Activated naive CD4-positive, alpha-beta T cell treated with anti-CD3 and anti-CD28 coated beads for 36 hours (primary cell): ENCODE results near the gene KCNIP2. TPM values are rescaled to one million over a fixed set of nuclear protein-coding genes. Genes with fewer than 3 reads are reported as not detected.

Source experiments
- CTCF ChIA-PET: fragments of 350-600 bp; sonication (Branson Sonifier 250); formaldehyde crosslinking; loops from one replicate; lab custom pipeline; 2021; ENCODE audit warnings: antibody characterized with exemption; lab: Charles Lee
- DNase-seq: peaks from one replicate; pipeline ENCODE4 v3.0.0-alpha.2; 2020
- H3K27ac Mint-ChIP-seq: one replicate; pipeline ENCODE4 v1.8.0; 2021; ENCODE audit warnings: mild to moderate bottlenecking, mixed read lengths
- H3K27me3 Mint-ChIP-seq: one replicate; pipeline ENCODE4 v1.8.0; 2021; ENCODE audit warnings: low read depth, mixed read lengths
- H3K36me3 Mint-ChIP-seq: one replicate; pipeline ENCODE4 v1.8.0; 2021; ENCODE audit warnings: low read depth, mixed read lengths
- H3K4me1 Mint-ChIP-seq: one replicate; pipeline ENCODE4 v1.8.0; 2021; ENCODE audit warnings: low read depth, mixed read lengths
- H3K4me3 Mint-ChIP-seq: one replicate; pipeline ENCODE4 v1.8.0; 2021; ENCODE audit warnings: mild to moderate bottlenecking, moderate library complexity, mixed read lengths
- H3K9me3 Mint-ChIP-seq: one replicate; pipeline ENCODE4 v1.8.0; 2021; ENCODE audit warnings: mixed read lengths
- intact Hi-C: fragments of 100-400 bp; cut with micrococcal nuclease; formaldehyde crosslinking; loops from one replicate; pipeline ENCODE4 v1.15.1; 2023
- total RNA-seq, 2 experiments: library from RNA; stranded (reverse); gene quantifications; one replicate each; pipeline ENCODE4 v1.2.3, GENCODE V29; 2021

The KCNIP2 gene
- total RNA-seq, 2 experiments from 2014 or later = 0.69 to 0.79 TPM

DNA sequence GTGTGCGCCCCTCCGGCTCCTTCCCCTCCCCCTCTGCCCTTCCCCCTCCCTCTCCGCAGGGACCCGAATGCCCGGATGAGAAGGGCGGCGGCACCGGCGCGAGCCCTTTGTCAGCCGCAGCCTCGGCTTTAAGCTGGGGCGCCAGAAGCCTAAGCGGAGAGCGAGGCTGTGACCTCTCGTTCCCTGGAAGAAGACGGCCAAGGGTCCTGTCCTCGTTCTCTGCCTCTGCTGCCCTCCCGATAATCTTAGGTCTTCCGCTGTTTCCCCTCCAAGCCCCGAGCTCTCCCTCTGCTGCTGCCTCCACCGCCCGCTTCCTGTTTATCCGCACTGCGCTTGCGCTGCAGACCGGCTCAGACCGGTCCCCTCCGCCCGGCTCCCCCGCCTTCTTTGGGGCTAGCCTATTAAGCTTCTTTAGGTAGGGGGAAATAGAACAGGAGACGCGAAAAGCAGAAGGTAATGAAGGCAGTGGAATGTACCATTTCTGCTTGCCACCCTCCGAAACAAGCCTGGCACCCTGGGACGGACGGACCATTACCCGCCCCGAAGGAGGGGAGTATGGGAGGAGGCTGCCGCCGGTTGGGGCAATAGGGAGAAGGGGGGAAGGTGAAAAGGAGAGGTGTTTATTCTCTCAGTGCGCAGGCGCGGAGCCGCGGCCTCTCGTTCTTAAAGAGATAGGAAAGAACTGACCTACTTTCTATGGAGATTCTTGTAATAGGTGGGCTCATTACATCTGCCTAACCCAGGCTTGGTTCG, 25.3 kb downstream of the KCNIP2 start, which contains the start of gene OGA:
Gene OGA, minus strand, starts transcription at position 326 of the 753 bp plus-strand sequence. CDS start 422 bp downstream, outside the sequence.
- peaks cover 40% of the 10 kb centered on the region for H3K4me1 Mint-ChIP-seq
- no peaks in the 10 kb centered on the region for H3K27me3 Mint-ChIP-seq
- H3K9me3 Mint-ChIP-seq = no peaks in the 10 kb centered on the region
- CTCF ChIA-PET = interaction anchor here (0.6 to 8.8 kb wide), 10 partner anchors 16 to 192 kb away, joined by 3 to 46 read pairs (median 5); no protein-coding TSS in a partner anchor
- intact Hi-C loops = loop anchor here (1.0 to 5.0 kb wide), 14 partner anchors 12 to 925 kb away; partner anchors contain the start of genes ACTR1A, ARMH3, BTRC and FBXL15
- H3K36me3 Mint-ChIP-seq = peaks cover 13% of the 10 kb centered on the region
- peak within 1 kb of the TSS; percentile 93 for H3K27ac Mint-ChIP-seq
- peak; percentile 99 for DNase-seq
- H3K4me3 Mint-ChIP-seq = peak within 1 kb of the TSS; percentile 92

DNA sequence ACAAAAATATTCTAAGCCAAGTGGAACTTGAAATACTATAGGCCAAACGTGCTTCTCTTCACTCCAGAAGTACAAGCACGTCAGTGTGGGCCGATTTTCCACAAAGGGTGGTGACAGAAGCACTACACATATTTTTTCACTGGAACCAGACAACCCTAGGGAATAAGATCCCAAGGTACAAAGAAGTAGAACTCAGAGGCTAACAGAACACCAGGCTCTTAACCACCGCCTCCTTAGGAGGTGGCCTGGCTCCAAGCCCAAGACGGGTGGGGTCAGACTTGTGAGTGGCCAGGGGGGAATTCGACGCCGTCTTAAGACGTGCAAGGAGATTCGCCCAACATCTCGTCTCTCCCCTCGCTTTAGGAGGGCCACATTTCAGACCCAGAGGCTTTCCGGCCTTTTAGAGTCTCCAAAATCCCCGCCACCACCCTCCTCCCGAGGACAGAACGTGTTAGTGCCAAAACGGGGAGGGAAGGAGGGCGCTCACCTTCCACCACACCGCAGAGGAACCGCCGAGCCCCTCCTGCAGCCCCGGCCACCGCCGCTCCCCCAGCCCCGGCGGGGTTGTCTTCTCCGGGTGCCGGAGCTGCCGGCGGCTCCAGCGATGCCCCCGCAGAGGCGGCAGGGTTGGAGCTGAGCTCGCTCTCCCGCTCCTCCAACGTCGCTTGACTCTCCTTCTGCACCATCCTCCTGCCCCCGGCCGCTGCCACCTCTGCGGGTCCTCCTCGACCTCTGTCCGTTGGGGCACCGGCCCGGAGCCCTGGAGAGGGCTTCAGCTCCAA, 26.1 kb downstream of the KCNIP2 start:
- H3K4me3 Mint-ChIP-seq = peak overlapping the region; percentile 92
- intact Hi-C loops = loop anchor here (1.0 to 5.0 kb wide), 14 partner anchors 13 to 926 kb away; partner anchors contain the start of genes ACTR1A, ARMH3, BTRC and FBXL15
- peaks cover 45% of the 10 kb centered on the region for H3K4me1 Mint-ChIP-seq
- peaks cover 14% of the 10 kb centered on the region for H3K36me3 Mint-ChIP-seq
- CTCF ChIA-PET = interaction anchor here (0.6 to 8.8 kb wide), 7 partner anchors 10 to 187 kb away, joined by 3 to 46 read pairs (median 4); no protein-coding TSS in a partner anchor
- H3K27me3 Mint-ChIP-seq = no peaks in the 10 kb centered on the region
- no peaks in the 10 kb centered on the region for H3K9me3 Mint-ChIP-seq
- DNase-seq = peak; percentile 58
- H3K27ac Mint-ChIP-seq = peak overlapping the region; percentile 93

DNA sequence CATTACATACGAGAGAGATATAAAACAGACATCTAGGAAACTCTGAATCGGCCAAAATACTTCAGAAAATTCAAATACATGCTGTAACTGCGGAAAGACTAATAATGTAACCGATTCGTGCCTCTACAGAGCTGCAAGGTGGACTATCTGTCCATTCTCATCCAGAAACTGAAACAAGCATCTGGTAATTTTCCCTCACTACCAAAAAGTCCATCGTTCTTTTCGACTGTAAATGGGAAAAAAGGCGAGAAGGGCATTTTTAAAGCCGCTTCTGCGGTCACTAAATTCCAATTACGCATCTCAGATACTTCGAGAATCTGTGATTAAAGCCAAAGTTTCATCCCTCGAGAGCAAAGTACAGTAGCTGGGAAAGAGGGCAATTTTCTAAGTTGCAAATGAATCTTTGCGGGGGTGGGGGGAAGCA, 26.7 kb downstream of the KCNIP2 start:
- CTCF ChIA-PET = interaction anchor here (0.7 to 8.8 kb wide), 5 partner anchors 11 to 36 kb away, joined by 3 to 46 read pairs (median 4); no protein-coding TSS in a partner anchor
- intact Hi-C loops = loop anchor here (1.0 to 5.0 kb wide), 2 partner anchors 114 to 605 kb away; partner anchors contain the start of gene FBXL15
- peak overlapping the region; percentile 93 for H3K27ac Mint-ChIP-seq
- H3K9me3 Mint-ChIP-seq = no peaks in the 10 kb centered on the region
- peaks cover 13% of the 10 kb centered on the region for H3K36me3 Mint-ChIP-seq
- peaks cover 47% of the 10 kb centered on the region for H3K4me1 Mint-ChIP-seq
- no peaks in the 10 kb centered on the region for H3K27me3 Mint-ChIP-seq
- H3K4me3 Mint-ChIP-seq = peak overlapping the region; percentile 92
- no peak for DNase-seq

DNA sequence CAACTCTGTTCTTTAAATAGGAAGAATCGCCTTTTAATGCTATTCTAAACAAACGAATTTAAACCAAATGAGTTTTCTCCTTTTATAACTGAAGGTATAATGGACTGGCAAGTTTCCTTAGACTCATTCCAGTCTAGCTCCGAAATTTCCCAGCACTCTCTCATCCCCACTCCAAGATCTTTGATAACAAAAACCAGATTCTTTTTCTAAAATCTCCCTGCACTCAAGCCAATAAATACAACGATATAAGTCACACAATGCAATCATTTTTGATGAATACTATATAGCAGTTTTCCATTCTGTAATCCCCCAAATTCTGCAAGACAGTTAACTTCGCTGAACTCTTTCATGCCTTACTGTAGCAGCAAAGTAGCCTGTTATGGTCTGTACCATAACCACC, 27.2 kb downstream of the KCNIP2 start:
- peaks cover 49% of the 10 kb centered on the region for H3K4me1 Mint-ChIP-seq
- CTCF ChIA-PET = interaction anchor here (0.6 to 8.8 kb wide), 4 partner anchors 19 to 513 kb away, joined by 3 to 46 read pairs (median 4); no protein-coding TSS in a partner anchor
- intact Hi-C loops = loop anchor here (1.0 to 5.0 kb wide), 2 partner anchors 113 to 606 kb away; partner anchors contain the start of gene FBXL15
- no peak for DNase-seq
- no peaks in the 10 kb centered on the region for H3K9me3 Mint-ChIP-seq
- H3K27ac Mint-ChIP-seq = peak overlapping the region; percentile 67
- peak overlapping the region; percentile 92 for H3K4me3 Mint-ChIP-seq
- peaks cover 14% of the 10 kb centered on the region for H3K36me3 Mint-ChIP-seq
- H3K27me3 Mint-ChIP-seq = no peaks in the 10 kb centered on the region

DNA sequence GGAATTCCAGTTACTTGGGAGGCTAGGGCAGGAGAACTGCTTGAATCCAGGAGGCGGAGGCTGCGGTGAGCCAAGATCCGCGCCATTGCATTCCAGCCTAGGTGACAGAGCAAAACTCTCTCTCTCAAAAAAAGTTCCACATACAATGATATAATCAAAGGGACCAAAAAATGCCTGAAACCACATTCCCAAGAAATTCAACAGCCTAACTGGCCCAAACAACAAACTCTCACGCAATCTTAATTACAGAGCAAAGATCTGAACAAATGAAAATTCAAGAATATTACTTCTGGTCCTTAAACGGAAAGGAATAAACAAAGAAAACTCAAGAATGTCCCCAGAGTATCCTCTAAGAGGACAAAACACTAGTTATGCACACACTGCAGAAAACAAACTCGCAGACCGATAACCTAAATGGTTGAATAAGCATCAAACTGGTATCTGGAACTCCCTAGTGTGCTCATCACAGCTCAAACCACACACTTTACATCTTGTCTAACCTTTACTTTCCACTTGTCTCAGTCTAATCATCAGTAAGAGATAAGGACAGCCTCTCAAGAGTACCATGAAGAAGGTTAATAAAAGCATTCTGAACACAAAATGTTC, 29.0 kb downstream of the KCNIP2 start:
- CTCF ChIA-PET = interaction anchor here (0.6 to 8.8 kb wide), 4 partner anchors 18 to 1281 kb away, joined by 4 to 46 read pairs (median 5); no protein-coding TSS in a partner anchor
- H3K4me1 Mint-ChIP-seq = peaks cover 51% of the 10 kb centered on the region
- intact Hi-C loops = loop anchor here (2.0 to 5.0 kb wide), 2 partner anchors 14 to 608 kb away; partner anchors contain the start of gene FBXL15
- H3K4me3 Mint-ChIP-seq = peak overlapping the region; percentile 92
- no peaks in the 10 kb centered on the region for H3K9me3 Mint-ChIP-seq
- no peak for DNase-seq
- no peaks in the 10 kb centered on the region for H3K27me3 Mint-ChIP-seq
- H3K27ac Mint-ChIP-seq = peak overlapping the region; percentile 71
- H3K36me3 Mint-ChIP-seq = peaks cover 22% of the 10 kb centered on the region

DNA sequence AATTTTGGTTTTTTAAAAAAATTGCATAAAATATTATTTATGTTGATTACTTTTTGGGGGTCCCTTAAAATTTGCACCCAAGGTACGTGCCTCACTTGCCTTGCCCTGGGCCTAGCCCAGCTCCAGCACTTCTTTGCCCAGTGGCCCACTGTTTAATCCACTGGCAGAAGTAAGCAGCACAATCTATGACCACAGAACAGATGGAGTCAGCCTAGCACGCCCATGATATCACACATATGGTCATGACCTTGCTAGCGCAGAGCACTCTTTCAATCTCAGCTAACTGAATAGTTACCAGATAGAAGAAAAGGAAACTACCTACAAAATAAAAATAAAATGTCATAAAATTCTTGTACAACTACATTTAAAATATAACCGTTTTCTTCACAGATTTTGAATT, 31.0 kb downstream of the KCNIP2 start:
- H3K9me3 Mint-ChIP-seq = no peaks in the 10 kb centered on the region
- H3K27ac Mint-ChIP-seq = peak overlapping the region; percentile 4
- peaks cover 52% of the 10 kb centered on the region for H3K4me1 Mint-ChIP-seq
- peaks cover 24% of the 10 kb centered on the region for H3K36me3 Mint-ChIP-seq
- CTCF ChIA-PET = interaction anchor here (1.0 to 1.4 kb wide), 3 partner anchors 16 to 31 kb away, joined by 3 read pairs; partner anchors contain the start of gene KCNIP2
- intact Hi-C loops = no loop called here
- DNase-seq = no peak
- H3K4me3 Mint-ChIP-seq = no peak overlapping the region
- no peaks in the 10 kb centered on the region for H3K27me3 Mint-ChIP-seq

DNA sequence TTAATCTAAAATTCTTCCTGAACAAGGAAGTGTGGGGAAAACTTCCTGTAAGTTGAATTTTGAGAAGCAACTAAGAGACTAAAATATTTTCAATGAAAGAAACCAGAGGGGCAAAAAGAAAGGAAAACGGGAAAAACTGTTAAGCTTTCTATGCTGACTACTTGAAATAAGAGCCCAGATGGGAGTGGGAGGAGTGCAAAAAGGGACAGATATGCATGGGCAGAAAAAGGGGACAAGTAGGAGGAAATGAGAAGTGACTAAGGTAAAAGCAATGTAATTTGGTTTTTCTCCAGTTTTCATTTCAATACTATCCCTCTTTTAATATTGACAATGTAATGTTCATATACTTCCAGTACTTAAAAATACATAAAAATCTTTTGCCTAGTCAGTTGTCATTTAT, 36.4 kb downstream of the KCNIP2 start:
- peaks cover 30% of the 10 kb centered on the region for H3K36me3 Mint-ChIP-seq
- H3K4me1 Mint-ChIP-seq = peaks cover 32% of the 10 kb centered on the region

DNA sequence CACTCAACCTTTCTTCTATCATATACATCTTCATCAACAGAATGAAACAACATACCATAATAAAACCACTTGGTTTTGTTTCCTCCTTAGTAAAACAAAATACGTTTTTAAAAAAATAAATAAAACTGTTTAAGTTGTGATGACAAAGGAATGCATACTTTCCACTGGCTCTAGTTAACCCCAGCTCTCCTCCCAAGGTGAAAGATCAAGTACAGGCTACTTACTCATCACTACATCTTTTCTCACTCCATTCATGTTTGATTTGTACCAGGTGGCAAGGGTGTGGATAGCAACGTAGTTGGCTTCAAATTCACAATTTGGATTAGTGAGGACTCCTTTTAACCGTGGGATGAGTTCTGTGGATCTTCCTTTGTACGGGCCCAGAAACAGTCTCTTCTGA, 40.1 kb downstream of the KCNIP2 start:
- CTCF ChIA-PET = interaction anchor here (1.2 kb wide), 1 partner anchor 19 kb away, joined by 3 read pairs; no protein-coding TSS in a partner anchor
- peaks cover 20% of the 10 kb centered on the region for H3K4me1 Mint-ChIP-seq
- intact Hi-C loops = no loop called here
- no peak overlapping the region for H3K4me3 Mint-ChIP-seq
- H3K27me3 Mint-ChIP-seq = no peaks in the 10 kb centered on the region
- no peak for DNase-seq
- no peak overlapping the region for H3K27ac Mint-ChIP-seq
- H3K36me3 Mint-ChIP-seq = peaks cover 39% of the 10 kb centered on the region
- H3K9me3 Mint-ChIP-seq = no peaks in the 10 kb centered on the region

More for the DNA sequence above, 36.4 kb downstream of the KCNIP2 start:
- H3K27me3 Mint-ChIP-seq = no peaks in the 10 kb centered on the region
- CTCF ChIA-PET = no interaction called here
- peak overlapping the region; percentile 5 for H3K27ac Mint-ChIP-seq
- DNase-seq = no peak
- intact Hi-C loops = no loop called here
- H3K4me3 Mint-ChIP-seq = no peak overlapping the region
- no peaks in the 10 kb centered on the region for H3K9me3 Mint-ChIP-seq

DNA sequence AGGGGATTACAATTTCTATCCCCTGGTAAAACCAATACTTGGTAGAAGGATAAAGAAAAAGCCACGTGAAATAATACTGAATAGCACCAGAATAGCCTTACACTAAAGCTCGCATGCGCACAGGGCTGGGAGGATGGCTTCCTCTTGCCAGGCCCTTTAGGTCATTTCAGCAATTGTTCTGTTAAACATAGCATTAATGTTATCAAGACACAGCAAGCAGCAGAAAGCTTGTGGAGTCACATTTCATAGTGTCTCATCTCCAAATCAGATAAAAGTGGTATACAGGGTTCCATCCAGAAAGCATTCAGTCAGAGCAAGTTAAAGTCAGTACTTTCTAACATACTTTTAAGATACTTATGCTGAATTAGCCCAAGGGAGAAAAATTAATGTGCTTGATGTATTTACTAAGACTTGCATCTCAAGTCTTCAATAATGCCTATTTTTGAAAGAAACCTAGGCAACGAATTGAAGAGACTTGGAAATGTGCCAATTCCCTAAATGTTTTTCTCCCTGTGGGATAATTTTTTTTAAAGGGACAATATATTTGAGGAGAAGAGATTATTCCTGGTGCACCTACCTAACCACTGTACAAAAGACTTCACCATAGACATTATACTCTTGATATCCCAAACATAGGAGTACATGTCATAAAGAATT, 46.1 kb downstream of the KCNIP2 start:
- DNase-seq = no peak
- Mint-ChIP-seq H3K4me1 (peaks cover 18% of the 10 kb centered on the region), H3K36me3 (peaks cover 37% of the 10 kb centered on the region), H3K9me3 (no peaks in the 10 kb centered on the region), H3K27ac (no peak overlapping the region), H3K4me3 (no peak overlapping the region), H3K27me3 (no peaks in the 10 kb centered on the region)
- intact Hi-C loops = no loop called here
- CTCF ChIA-PET = interaction anchor here (0.7 to 2.0 kb wide), 6 partner anchors 16 to 212 kb away, joined by 3 to 6 read pairs (median 3); partner anchors contain the start of genes KCNIP2 and OGA

DNA sequence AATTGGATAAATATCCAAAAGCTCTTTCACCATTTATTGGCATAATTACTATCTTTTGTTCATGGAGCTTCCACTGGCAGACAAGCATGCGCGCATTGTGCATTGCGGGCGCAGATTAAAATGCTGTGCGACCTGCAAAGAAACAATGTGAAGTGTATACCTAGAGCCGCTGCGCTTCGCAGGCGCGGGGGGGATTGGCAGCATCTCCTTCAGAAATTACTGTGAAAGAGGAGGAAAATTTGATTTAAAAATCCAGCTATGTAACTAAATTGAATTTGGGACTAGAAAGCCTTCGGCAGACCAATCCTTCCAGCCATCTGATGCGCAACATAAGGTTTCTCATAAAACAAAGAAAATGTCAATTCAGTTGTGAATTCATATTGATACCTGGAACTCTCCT, 50.1 kb downstream of the KCNIP2 start:
- no peaks in the 10 kb centered on the region for H3K9me3 Mint-ChIP-seq
- no peaks in the 10 kb centered on the region for H3K27me3 Mint-ChIP-seq
- H3K27ac Mint-ChIP-seq = no peak overlapping the region
- intact Hi-C loops = no loop called here
- DNase-seq = no peak
- H3K4me1 Mint-ChIP-seq = peaks cover 8% of the 10 kb centered on the region
- CTCF ChIA-PET = no interaction called here
- H3K36me3 Mint-ChIP-seq = peaks cover 29% of the 10 kb centered on the region
- H3K4me3 Mint-ChIP-seq = no peak overlapping the region

DNA sequence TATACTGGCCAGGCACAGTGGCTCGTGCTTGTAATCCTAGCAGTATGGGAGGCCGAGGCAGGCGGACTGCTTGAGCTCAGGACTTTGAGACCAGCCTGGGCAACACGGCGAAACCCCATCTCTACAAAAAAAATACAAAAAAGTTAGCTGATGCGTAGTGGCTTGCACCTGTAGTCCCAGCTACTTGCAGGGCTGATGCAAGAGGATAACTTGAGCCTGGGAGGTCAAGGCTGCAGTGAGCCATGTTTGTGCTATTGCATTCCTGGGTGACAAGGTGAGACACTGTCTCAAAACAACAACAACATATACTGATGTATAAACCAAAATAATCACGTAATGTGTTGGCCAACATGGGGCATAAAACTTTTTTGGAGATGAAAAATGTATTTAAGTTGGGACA, 53.9 kb downstream of the KCNIP2 start:
- CTCF ChIA-PET = interaction anchor here (1.0 kb wide), 1 partner anchor 12 kb away, joined by 3 read pairs; no protein-coding TSS in a partner anchor
- H3K36me3 Mint-ChIP-seq = peaks cover 33% of the 10 kb centered on the region

More for the DNA sequence above, 53.9 kb downstream of the KCNIP2 start:
- no peak overlapping the region for H3K27ac Mint-ChIP-seq
- H3K9me3 Mint-ChIP-seq = no peaks in the 10 kb centered on the region
- intact Hi-C loops = no loop called here
- DNase-seq = no peak
- no peak overlapping the region for H3K4me3 Mint-ChIP-seq
- H3K27me3 Mint-ChIP-seq = no peaks in the 10 kb centered on the region
- H3K4me1 Mint-ChIP-seq = peaks cover 10% of the 10 kb centered on the region
